Fibroblast of lung (primary cell): ENCODE data around the gene GRK6.

Experiments
- EZH2 ChIP-seq: IDR thresholded peaks from 2 replicates; pipeline ENCODE4 v1.5.1; 2012; ENCODE audit warnings: low read length, control low read depth, mild to moderate bottlenecking; ENCODE audit errors: missing control alignments
- TF ChIP-seq, protein P1 (sequence below), 2 donors: IDR thresholded peaks in 1 of 2; conservative IDR thresholded peaks in 1 of 2; 1 replicate in 1 of 2; 2 replicates in 1 of 2; pipeline ENCODE4 v1.5.1; 2011 to 2012; ENCODE audit warnings: low read length in 2 of 2, control low read depth in 1 of 2, inconsistent platforms in 1 of 2, low read depth in 1 of 2, mild to moderate bottlenecking in 1 of 2

DNA sequence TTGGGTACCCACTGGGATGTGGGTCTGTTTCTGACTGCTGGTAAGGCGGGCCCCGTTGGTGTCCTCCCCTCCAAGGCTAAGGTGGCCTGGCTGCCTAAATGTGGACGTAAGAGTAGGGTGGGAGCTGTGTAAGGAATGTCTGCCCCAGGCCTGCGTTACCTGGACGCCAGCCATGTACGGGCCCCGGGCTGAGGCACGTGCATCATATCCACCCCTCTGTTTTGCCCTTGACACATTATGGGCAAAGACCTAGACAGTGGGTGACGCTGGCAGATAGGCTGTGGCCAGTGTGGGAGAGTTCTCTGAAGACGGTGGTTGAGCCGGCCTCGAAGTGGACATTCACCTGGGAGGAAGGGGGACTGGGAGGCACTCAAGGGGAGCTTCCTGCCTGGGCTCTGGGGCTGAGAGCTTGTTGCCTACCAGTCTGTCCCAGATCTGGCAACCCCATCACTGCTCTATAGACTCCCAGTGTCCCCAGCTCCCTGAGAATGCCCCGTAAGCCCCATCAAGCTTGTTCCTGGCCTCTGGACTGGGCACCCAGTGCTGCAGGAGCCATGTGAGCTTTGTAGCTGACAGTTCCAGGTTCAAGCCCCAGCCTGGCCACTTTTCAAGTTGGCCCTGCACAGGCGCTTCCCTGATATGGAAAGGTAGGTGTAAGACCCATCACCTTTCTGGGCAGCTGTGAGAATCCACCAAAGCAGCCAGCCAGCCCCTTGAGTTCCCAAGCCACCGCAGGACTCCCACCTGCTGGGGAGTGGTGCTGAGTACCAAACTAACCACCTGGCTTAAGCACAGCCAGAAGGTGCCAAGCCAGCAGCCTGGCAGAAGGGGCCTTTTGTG, 16.9 kb downstream of the GRK6 start:
- TF ChIP-seq, protein P1, sequence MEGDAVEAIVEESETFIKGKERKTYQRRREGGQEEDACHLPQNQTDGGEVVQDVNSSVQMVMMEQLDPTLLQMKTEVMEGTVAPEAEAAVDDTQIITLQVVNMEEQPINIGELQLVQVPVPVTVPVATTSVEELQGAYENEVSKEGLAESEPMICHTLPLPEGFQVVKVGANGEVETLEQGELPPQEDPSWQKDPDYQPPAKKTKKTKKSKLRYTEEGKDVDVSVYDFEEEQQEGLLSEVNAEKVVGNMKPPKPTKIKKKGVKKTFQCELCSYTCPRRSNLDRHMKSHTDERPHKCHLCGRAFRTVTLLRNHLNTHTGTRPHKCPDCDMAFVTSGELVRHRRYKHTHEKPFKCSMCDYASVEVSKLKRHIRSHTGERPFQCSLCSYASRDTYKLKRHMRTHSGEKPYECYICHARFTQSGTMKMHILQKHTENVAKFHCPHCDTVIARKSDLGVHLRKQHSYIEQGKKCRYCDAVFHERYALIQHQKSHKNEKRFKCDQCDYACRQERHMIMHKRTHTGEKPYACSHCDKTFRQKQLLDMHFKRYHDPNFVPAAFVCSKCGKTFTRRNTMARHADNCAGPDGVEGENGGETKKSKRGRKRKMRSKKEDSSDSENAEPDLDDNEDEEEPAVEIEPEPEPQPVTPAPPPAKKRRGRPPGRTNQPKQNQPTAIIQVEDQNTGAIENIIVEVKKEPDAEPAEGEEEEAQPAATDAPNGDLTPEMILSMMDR (conservative IDR thresholded peaks at IDR 0.05 in 1 of 2, IDR thresholded peaks at IDR 0.05 in 1 of 2; ENCODE audit: low read depth in 1 of 2, low read length in 2 of 2), result no peak
- no peak for TF ChIP-seq EZH2
